ENCODE data around the gene PI4K2A.
A peak's percentile ranks its signal among the peaks of the same experiment; 100 is the strongest.
"Not testable (repeated sequence)": the region's sequence is repeated elsewhere in the genome, so short reads cannot be mapped to it uniquely, and the experiment has no call there.

PI4K2A gene

DNA sequence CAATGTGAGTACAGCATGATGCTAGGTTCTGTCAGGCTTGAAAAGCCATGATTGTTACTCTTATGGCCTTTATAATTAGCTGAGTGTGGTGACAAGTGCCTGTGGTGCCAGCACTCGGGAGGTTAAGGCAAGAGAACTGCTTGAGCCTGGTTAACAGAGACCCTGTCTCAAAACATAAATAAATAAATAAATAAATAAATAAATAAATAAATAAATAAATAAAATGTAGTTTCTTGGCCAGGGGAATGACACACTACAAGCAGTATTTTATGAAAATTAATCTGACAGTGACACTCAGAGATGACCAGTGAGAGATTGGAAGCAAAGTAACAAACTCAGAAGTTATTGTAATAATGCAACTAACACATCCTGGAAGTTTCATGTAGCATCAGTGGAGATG lies 4.9 kb upstream of the PI4K2A start:
- Histone ChIP-seq H3K9me2 (replicated peaks; ENCODE audit: low read depth, low read length) (no peaks in the 10 kb centered on the region), H4K20me1 (ENCODE audit: insufficient read depth, low read length, poor library complexity, severe bottlenecking) (no peaks in the 10 kb centered on the region), H3K36me3 (ENCODE audit: insufficient read depth, low read length) (no peaks in the 10 kb centered on the region), H3K9ac (ENCODE audit: low read depth, low read length, poor library complexity, severe bottlenecking) (no peak overlapping the region), H3K9me3 (ENCODE audit: insufficient read depth, low read depth, low read length) (no peaks in the 10 kb centered on the region), H3K27me3 (ENCODE audit: insufficient read depth, low read length, poor library complexity, severe bottlenecking) (no peaks in the 10 kb centered on the region), H3K4me3 (ENCODE audit: low read length, poor library complexity, severe bottlenecking) (no peak overlapping the region), H3F3A (ENCODE audit: low read depth) (no peaks in the 10 kb centered on the region), H3K4me2 (ENCODE audit: low read depth, low read length, poor library complexity, severe bottlenecking) (no peak overlapping the region), H3K79me2 (ENCODE audit: insufficient read depth, low read length) (no peaks in the 10 kb centered on the region), H3K4me1 (ENCODE audit: insufficient read depth, low read length, poor library complexity, severe bottlenecking) (no peaks in the 10 kb centered on the region), H2AFZ (ENCODE audit: low read length) (no peak overlapping the region)
- TF ChIP-seq, protein P1, sequence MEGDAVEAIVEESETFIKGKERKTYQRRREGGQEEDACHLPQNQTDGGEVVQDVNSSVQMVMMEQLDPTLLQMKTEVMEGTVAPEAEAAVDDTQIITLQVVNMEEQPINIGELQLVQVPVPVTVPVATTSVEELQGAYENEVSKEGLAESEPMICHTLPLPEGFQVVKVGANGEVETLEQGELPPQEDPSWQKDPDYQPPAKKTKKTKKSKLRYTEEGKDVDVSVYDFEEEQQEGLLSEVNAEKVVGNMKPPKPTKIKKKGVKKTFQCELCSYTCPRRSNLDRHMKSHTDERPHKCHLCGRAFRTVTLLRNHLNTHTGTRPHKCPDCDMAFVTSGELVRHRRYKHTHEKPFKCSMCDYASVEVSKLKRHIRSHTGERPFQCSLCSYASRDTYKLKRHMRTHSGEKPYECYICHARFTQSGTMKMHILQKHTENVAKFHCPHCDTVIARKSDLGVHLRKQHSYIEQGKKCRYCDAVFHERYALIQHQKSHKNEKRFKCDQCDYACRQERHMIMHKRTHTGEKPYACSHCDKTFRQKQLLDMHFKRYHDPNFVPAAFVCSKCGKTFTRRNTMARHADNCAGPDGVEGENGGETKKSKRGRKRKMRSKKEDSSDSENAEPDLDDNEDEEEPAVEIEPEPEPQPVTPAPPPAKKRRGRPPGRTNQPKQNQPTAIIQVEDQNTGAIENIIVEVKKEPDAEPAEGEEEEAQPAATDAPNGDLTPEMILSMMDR (conservative IDR thresholded peaks at IDR 0.05; ENCODE audit: low read length) = no peak
- no peak for TF ChIP-seq EZH2phosphoT487 (IDR thresholded peaks at IDR 0.05; ENCODE audit: borderline replicate concordance)

DNA sequence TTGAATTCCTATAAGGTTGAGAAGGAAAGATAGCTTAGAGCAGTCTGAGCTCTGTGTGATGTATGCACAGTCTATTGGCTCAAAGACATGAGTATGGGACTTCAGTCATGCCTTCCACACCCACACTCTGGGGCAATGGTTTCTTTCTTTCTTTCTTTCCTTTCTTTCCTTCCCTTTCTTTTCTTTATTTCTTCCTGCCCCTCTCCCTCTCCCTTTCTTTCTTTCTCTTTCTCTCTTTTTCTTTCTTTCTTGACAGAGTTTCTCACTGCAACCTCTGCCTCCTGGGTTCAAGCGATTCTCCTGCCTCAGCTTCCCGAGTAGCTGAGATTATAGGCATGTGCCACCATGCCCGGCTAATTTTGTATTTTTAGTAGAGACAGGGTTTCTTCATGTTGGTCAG lies 1.4 kb upstream of the PI4K2A start:
- H3K9me3 ChIP-seq (ENCODE audit: insufficient read depth, low read depth, low read length); H3K4me3 ChIP-seq (ENCODE audit: low read length, poor library complexity, severe bottlenecking); H3K27me3 ChIP-seq (ENCODE audit: insufficient read depth, low read length, poor library complexity, severe bottlenecking); H3K4me2 ChIP-seq (ENCODE audit: low read depth, low read length, poor library complexity, severe bottlenecking); H3K9ac ChIP-seq (ENCODE audit: low read depth, low read length, poor library complexity, severe bottlenecking); H2AFZ ChIP-seq (ENCODE audit: low read length); H3F3A ChIP-seq (ENCODE audit: low read depth); H4K20me1 ChIP-seq (ENCODE audit: insufficient read depth, low read length, poor library complexity, severe bottlenecking); H3K9me2 ChIP-seq (replicated peaks; ENCODE audit: low read depth, low read length); H3K36me3 ChIP-seq (ENCODE audit: insufficient read depth, low read length): not testable (repeated sequence)
- H3K4me1 ChIP-seq (ENCODE audit: insufficient read depth, low read length, poor library complexity, severe bottlenecking) = peaks cover 20% of the 10 kb centered on the region
- H3K79me2 ChIP-seq (ENCODE audit: insufficient read depth, low read length) = peaks cover 22% of the 10 kb centered on the region

DNA sequence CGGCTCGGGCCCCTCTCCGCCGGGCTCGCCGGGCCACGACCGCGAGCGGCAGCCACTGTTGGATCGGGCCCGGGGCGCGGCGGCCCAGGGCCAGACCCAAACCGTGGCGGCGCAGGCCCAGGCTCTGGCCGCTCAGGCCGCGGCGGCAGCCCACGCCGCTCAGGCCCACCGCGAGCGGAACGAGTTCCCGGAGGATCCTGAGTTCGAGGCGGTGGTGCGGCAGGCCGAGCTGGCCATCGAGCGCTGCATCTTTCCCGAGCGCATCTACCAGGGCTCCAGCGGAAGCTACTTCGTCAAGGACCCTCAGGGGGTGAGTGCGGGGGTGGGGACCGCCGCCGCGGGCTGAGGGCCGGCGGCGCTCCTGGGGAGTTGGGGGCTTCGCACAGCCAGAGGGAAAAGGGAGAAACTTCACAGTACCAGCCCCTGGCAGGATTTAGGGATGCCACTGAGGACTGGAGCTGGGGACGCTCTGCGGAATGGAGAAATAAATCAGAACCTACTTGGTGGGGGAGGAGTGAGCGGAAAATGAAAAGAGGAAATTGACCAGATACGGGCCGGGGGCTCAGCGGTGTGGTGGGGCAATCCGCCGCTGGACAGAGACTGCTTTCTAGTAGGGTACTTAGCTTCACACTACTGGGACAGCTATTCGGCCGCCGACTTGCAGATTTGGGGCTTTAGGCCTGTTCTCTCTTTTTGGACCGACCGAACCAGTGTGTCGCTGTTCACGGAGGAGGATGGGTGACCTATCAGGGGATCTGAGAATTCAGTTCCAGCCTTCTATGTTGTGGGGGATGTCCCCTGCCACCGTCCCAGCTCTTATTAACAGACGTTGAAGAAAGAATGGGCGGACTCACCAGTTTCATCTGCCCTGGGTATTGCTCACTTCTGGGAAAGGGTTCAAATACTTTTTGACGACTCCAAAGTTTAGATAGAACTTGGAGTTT lies 669 bp downstream of the PI4K2A start:
- Histone ChIP-seq H3K4me3 (ENCODE audit: low read length, poor library complexity, severe bottlenecking) (peak overlapping the region; percentile 81), H3K9me2 (replicated peaks; ENCODE audit: low read depth, low read length) (no peaks in the 10 kb centered on the region), H3K4me2 (ENCODE audit: low read depth, low read length, poor library complexity, severe bottlenecking) (peak overlapping the region; percentile 91), H3K4me1 (ENCODE audit: insufficient read depth, low read length, poor library complexity, severe bottlenecking) (peaks cover 20% of the 10 kb centered on the region), H3K79me2 (ENCODE audit: insufficient read depth, low read length) (peaks cover 22% of the 10 kb centered on the region), H3K9me3 (ENCODE audit: insufficient read depth, low read depth, low read length) (no peaks in the 10 kb centered on the region), H3K9ac (ENCODE audit: low read depth, low read length, poor library complexity, severe bottlenecking) (peak overlapping the region; percentile 62), H3F3A (ENCODE audit: low read depth) (no peaks in the 10 kb centered on the region), H4K20me1 (ENCODE audit: insufficient read depth, low read length, poor library complexity, severe bottlenecking) (peaks cover 10% of the 10 kb centered on the region), H2AFZ (ENCODE audit: low read length) (peak overlapping the region; percentile 42; the same call in 1 of the 2 replicates), H3K36me3 (ENCODE audit: insufficient read depth, low read length) (no peaks in the 10 kb centered on the region; the same call in 1 of the 2 replicates), H3K27me3 (ENCODE audit: insufficient read depth, low read length, poor library complexity, severe bottlenecking) (no peaks in the 10 kb centered on the region)
- TF ChIP-seq, protein P1 (conservative IDR thresholded peaks at IDR 0.05; ENCODE audit: low read length) = no peak
- no peak for TF ChIP-seq EZH2phosphoT487 (IDR thresholded peaks at IDR 0.05; ENCODE audit: borderline replicate concordance)

DNA sequence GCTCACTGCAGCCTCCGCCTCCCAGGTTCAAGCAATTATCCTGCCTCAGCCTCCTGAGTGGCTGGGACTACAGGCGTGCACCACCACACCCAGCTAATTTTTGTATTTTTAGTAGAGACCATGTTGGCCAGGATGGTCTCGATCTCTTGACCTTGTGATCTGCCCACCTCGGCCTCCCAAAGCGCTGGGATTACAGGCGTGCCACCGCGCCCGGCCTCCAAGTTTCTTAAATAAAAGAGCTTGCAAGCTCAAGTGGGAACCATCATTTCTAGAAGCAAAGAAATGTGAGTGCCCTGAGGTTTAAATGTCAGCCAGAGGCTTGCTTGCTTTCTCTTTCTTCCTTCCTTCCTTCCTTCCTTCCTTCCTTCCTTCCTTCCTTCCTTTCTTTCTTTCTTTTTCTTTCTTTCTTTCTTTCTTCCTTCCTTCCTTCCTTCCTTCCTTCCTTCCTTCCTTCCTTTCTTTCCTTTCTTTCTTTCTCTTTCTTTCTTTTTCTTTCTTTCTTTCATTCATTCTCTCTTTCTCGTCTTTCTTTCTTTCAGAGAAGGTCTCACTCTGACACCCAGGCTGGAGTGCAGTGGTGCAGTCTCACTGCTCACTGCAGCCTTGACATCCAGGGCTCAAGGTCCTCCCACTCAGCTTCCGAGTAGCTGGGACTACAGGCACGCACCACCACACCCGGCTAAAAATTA lies 2.1 kb downstream of the PI4K2A start:
- not testable (repeated sequence) for H4K20me1 ChIP-seq (ENCODE audit: insufficient read depth, low read length, poor library complexity, severe bottlenecking); H3K9me3 ChIP-seq (ENCODE audit: insufficient read depth, low read depth, low read length); H3K9me2 ChIP-seq (replicated peaks; ENCODE audit: low read depth, low read length); H3K9ac ChIP-seq (ENCODE audit: low read depth, low read length, poor library complexity, severe bottlenecking); H3K27me3 ChIP-seq (ENCODE audit: insufficient read depth, low read length, poor library complexity, severe bottlenecking); H3K36me3 ChIP-seq (ENCODE audit: insufficient read depth, low read length); H2AFZ ChIP-seq (ENCODE audit: low read length); H3K4me3 ChIP-seq (ENCODE audit: low read length, poor library complexity, severe bottlenecking); H3F3A ChIP-seq (ENCODE audit: low read depth)
- Histone ChIP-seq H3K4me2 (ENCODE audit: low read depth, low read length, poor library complexity, severe bottlenecking) (peak overlapping the region; percentile 91), H3K79me2 (ENCODE audit: insufficient read depth, low read length) (peaks cover 26% of the 10 kb centered on the region), H3K4me1 (ENCODE audit: insufficient read depth, low read length, poor library complexity, severe bottlenecking) (peaks cover 20% of the 10 kb centered on the region)

Data from Loucy (cell line).